Measurements from ENCODE around the gene RARRES2.

Gene RARRES2

GRCh38 chr7:150336746-150337145 lies 4.7 kb downstream of the RARRES2 start:
- no peak for DNase-seq (ENCODE audit: low read depth)

GRCh38 chr7:150335774-150336112 lies 5.7 kb downstream of the RARRES2 start:
- no peak for DNase-seq (ENCODE audit: low read depth)

- no peak for DNase-seq (ENCODE audit: low read depth)
These were observed 6.2 kb downstream of the RARRES2 start for GRCh38 chr7:150335108-150335773.

DNA sequence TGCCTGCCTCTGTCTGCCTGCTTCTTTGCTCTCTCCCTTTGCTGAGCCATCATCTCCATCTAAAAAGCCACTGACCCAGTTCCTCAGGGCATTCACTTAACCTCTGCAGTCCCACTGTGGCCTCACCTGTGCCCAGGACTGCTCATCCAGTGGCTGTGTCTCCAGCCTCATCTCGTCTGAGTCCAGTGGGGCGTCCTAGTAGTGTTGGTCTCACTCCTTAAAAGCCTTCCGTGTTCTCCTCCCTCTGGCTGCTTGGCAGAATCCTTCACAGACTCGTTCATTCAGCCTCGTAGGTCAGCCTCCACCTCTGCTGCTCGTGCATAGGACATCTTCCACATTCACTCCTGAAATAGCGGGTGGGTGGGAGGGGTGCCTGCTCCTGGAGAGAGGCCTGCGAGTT lies 7.3 kb downstream of the RARRES2 start:
- no peak for DNase-seq (ENCODE audit: low read depth)

GRCh38 chr7:150333659-150334058 lies 7.8 kb downstream of the RARRES2 start:
- DNase-seq (ENCODE audit: low read depth): no peak

- DNase-seq (ENCODE audit: low read depth): no peak
These were observed 8.4 kb downstream of the RARRES2 start for GRCh38 chr7:150332852-150333635.

DNA sequence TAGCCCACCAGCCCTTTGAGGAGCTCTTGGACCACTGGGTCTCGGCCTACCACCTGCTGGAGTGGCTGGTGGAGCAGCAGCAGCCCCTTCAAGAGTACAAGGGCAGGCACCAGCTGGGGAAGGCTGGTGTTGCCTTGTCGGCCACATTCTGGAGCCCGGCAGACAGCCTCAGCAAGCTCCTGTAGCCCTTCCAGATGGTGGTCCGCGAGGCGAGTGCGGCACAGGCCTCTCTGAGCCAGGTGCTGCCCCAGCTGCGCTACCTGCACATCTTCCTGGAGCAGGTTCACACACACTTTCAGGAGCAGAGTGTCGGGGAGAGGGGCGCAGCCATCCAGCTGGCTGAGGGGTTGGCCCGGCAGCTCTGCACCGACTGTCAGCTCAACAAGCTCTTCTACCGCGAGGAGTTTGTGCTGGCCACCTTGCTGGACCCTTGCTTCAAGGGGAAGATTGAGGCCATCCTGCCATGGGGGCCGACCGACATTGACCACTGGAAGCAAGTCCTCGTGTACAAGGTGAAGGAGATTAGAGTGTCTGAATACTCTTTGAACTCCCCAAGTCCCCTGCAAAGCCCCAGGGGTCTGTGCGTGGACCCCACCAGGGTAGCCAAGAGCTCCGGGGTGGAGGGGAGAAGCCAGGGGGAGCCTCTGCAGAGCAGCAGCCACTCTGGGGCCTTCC lies 11.1 kb downstream of the RARRES2 start:
- DNase-seq (ENCODE audit: low read depth): no peak

DNA sequence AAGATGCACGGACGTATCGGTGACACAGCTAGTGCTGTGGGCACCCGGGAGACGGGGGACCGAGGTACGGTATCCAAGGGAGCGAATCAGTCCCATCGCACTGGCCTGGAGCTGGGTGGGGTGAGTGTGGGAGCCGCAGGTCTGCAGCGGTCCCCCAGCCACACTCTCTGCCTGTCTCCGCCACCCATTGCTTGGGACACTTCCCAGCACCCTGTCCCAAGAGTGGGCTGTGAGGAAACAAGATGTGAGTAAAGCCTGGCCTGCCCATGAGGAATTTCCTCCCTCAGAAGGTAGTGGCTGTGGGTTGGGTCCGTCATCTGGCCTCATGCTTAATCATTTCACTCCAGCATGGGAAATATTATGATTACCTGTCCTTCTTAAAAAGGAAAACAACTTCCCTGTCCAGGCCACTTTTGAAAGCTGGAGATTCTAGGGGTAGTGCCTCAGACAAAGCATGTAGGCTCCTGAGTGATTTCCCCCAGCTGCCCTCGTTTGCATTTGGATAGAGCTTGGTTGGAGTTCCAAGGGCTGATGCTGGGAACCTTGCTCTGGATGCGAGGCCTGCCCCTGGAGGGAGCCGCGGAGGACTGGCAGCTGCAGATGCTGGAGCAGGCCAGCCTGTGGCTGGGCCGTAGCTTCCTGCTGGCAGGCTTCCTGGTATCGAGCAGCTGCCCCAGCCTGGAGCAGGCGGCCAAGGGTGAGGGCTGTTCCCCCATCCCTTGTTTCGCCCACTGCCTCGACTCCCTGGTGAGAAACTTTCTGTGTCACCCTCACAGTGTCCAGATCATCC lies 11.9 kb downstream of the RARRES2 start:
- no peak for DNase-seq (ENCODE audit: low read depth)

GRCh38 chr7:150327308-150327707 lies 14.1 kb downstream of the RARRES2 start:
- DNase-seq (ENCODE audit: low read depth): no peak

DNA sequence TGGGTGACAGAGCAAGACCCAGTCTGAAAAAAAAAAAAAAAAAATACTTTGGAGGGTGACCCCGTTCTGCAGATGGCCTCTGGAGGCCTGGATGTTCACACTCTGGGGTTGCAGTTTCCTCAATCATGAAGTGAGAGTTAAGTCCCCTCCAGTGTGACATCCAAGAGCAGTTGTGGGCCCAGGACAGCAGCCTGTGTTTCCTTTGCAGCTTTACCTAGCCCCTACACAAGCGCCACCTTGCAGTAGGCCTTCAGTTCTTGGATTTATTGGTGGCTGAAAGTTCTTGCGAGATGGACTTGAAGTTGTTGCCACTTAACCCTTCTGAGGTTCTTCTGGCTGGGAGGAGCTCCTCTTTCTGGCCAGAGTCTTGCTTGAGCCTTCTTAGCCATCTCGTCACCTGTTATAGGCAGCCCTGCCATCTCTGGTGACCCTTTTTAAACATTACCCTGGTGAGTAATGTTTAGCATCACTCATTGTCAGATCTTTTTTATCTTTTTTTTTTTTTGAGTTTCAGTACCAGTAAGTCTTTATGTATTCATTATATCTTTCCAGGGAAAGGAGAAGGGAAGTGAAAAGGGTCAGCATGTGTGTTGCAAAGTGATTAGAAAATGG lies 14.7 kb downstream of the RARRES2 start:
- no peak for DNase-seq (ENCODE audit: low read depth)

DNA sequence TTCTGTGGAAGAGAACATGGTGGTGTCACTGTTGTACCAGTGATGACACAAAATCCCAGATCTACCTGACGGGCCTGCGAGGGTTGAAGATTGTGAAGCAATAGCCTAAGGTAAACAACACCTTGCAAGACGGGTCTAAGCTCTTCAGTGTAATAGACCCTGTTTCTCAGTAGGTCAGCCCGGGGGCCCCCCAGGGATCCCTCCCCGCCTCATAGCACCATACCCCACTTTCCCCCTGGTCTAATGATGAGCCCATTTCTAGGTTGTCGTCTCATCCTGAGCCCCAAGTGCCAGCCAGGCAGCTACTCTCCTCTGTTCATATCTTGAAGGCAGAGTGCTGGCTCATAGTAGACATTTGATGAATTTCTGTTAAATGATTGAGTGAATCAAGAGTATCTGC lies 15.5 kb downstream of the RARRES2 start:
- DNase-seq (ENCODE audit: low read depth): no peak

- DNase-seq (ENCODE audit: low read depth): no peak
These were observed 16.3 kb downstream of the RARRES2 start for GRCh38 chr7:150325110-150325611.

DNA sequence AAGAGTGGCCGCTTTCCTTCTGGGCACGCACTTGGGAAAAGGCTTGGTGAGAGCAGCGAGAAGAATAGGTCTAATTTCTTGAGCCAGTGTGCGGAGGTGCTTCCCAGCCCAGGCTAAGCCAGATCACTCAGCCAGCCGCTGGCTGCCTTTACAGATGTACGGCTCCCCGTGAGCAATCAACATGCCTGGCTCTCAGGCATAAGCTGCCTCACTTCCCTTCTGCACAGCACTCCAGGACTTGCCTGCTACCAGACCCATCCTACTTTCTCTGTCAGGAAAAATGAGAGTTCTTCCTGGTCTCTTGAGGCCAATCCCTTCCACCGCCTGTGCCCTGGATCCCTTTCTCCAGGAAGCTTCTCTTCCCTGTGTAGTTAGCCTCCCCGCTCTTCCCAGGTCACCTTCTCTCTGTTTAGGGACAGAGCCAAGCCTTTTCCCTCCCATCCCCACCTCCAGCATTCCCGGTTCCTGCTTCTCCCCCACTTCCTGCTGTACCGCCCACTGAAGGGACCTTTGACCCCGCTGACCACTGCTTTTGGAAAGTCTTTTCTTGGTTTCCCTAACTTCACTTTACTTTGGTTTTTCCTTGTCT lies 17.0 kb downstream of the RARRES2 start:
- no peak for DNase-seq (ENCODE audit: low read depth)

GRCh38 chr7:150323682-150324372 lies 17.6 kb downstream of the RARRES2 start:
- no peak for DNase-seq (ENCODE audit: low read depth)

- peak; percentile 50 for DNase-seq (ENCODE audit: low read depth)
These were observed 18.4 kb downstream of the RARRES2 start, which contains the start of the genes ACTR3C and LRRC61 for GRCh38 chr7:150322833-150323681. TSS of gene ACTR3C (minus strand) at chr7:150323545. CDS start at chr7:150295296, 28,249 bp downstream. TSS of gene LRRC61 (plus strand) at chr7:150323355. CDS start at chr7:150336862, 13,507 bp downstream.

DNA sequence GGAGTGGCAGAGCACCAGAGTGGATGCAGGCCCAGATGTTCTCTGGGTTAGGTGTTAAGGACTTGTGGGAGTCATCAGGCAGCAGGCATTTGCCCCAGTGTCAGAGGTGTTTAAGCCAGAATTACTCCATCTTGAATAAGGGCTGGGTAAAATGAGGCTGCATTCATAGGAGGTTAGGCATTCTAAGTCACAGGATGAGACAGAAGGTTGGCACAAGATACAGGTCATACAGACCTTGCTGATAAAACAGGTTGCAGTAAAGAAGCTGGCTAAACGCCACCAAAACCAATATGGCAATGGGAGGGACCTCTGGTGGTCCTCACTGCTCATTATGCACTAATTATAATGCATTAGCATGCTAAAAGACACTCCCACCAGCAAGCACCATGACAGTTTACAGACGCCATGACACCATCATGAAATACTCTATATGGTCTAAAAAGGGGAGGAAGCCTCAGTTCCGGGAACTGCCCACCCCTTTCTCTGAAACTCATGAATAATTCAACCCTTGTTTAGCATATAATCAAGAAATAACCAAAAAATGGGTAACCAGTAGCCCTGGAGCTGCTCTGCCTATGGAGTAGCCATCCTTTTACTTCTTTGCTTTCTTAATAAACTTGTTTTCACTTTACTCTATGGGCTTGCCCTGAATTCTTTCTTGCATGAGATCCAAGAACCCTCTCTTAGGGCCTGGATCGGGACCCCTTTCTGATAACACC lies 19.2 kb downstream of the RARRES2 start:
- no peak for DNase-seq (ENCODE audit: low read depth)

DNA sequence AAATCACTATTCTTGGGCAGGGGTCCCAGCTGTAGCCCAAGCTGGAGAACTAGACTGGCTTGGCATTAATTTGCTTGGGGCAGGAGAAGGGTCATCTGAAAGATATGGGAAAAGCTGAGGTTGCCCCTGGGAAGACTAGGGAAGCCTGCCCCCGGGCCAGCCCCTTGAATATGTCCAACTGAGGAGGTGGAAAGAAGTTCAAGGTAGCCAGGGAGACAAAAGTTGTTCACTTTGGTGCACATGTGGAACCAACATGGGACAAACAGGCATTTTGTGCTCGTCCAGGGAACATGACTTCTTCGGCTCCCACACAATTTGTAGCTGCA lies 19.7 kb downstream of the RARRES2 start:
- DNase-seq (ENCODE audit: low read depth): no peak

- no peak for DNase-seq (ENCODE audit: low read depth)
These were observed 23.5 kb downstream of the RARRES2 start for GRCh38 chr7:150317748-150318444.

All from stimulated activated CD8-positive, alpha-beta memory T cell treated with anti-CD3 and anti-CD28 coated beads, Interleukin-12 subunit alpha, Interleukin-12 subunit beta, amount 100 ng/mL, for 4 hours (primary cell).